Suprapubic skin (tissue), 4 donors: ENCODE results near the gene GTPBP10. TPM values are rescaled to one million over a fixed set of nuclear protein-coding genes. Genes with fewer than 3 reads are reported as not detected.

Experiments
- DNase-seq, 2 donors: peaks; one replicate each; pipeline ENCODE4 v3.0.0-alpha.2; 2019; ENCODE audit warnings: low spot score in 2 of 2
- H3K27ac ChIP-seq: fragments of 200-600 bp; sonication (generic); one replicate; pipeline ENCODE4 v1.5.1; 2019
- H3K27me3 ChIP-seq: fragments of 200-600 bp; sonication (generic); one replicate; pipeline ENCODE4 v1.5.1; 2019
- H3K36me3 ChIP-seq: fragments of 200-600 bp; sonication (generic); one replicate; pipeline ENCODE4 v1.5.1; 2019
- H3K4me1 ChIP-seq: fragments of 200-600 bp; sonication (generic); one replicate; pipeline ENCODE4 v1.5.1; 2019
- H3K4me3 ChIP-seq: fragments of 200-600 bp; sonication (generic); one replicate; pipeline ENCODE4 v1.5.1; 2019; ENCODE audit warnings: mild to moderate bottlenecking
- H3K9me3 ChIP-seq: fragments of 200-600 bp; sonication (generic); one replicate; pipeline ENCODE4 v1.5.1; 2019
- EP300 ChIP-seq: sonication (generic); formaldehyde crosslinking; IDR thresholded peaks from one replicate; pipeline ENCODE4 v1.6.1; 2017; ENCODE audit warnings: antibody characterized with exemption
- POLR2A ChIP-seq, 2 donors: fragments of 450-650 bp; IDR thresholded peaks; one replicate each; pipeline ENCODE4 v1.6.1; 2017; ENCODE audit warnings: antibody characterized with exemption in 2 of 2, mild to moderate bottlenecking in 2 of 2, moderate library complexity in 2 of 2
- POLR2AphosphoS5 ChIP-seq, 3 donors: sonication (generic); formaldehyde crosslinking; IDR thresholded peaks; one replicate each; pipeline ENCODE4 v1.6.1; 2017; ENCODE audit warnings: antibody characterized with exemption in 3 of 3
- WGBS: methylation state at CpG from one replicate; pipeline ENCODE4 v1.1.5; 2018; 5-methylcytosine and 5-hydroxymethylcytosine counted together
- total RNA-seq, 4 donors: library from RNA; depleted of rRNA; stranded (reverse); fragments of >200 nt; gene quantifications; one replicate each; pipeline ENCODE4 v1.1.0, GENCODE V29; 2016
- TF ChIP-seq, protein P1 (sequence below), 2 donors: fragments of 200-600 bp in 1 of 2; fragments of 450-650 bp in 1 of 2; sonication (generic) in 1 of 2; IDR thresholded peaks; one replicate each; pipeline ENCODE4 v1.5.1; 2016 to 2019; ENCODE audit warnings: antibody characterized with exemption in 2 of 2, mild to moderate bottlenecking in 1 of 2, moderate library complexity in 1 of 2

Gene GTPBP10
- total RNA-seq, 4 donors from 2014 or later: 10.5 to 35.6 (median 13.7) TPM

DNA sequence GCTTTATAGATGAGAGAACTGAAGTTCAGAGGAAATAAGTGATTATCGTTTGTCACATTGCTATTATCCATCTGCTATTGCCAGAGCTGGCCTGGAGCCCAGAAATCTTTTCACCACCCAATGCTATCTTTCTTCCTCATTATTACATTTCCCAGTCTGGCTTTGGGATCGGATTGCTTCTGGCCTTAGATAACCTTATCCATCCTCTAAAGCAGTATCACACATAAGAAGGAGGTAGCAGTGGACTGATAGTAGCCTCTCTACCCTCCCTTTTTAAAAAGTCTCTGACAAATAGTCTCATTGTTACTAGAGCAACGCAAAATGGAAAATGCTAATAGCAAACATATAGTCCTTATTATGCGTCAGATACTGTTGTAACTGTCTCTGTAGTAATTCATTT, 55.5 kb downstream of the GTPBP10 start:
- no peak overlapping the region for H3K4me3 ChIP-seq
- H3K36me3 ChIP-seq: peaks cover 10% of the 10 kb centered on the region
- no peaks in the 10 kb centered on the region for H3K27me3 ChIP-seq
- TF ChIP-seq EP300 (no peak), POLR2A (IDR thresholded peaks at IDR 0.05) (no peak), POLR2AphosphoS5 (IDR thresholded peaks at IDR 0.05) (no peak)
- TF ChIP-seq, protein P1, sequence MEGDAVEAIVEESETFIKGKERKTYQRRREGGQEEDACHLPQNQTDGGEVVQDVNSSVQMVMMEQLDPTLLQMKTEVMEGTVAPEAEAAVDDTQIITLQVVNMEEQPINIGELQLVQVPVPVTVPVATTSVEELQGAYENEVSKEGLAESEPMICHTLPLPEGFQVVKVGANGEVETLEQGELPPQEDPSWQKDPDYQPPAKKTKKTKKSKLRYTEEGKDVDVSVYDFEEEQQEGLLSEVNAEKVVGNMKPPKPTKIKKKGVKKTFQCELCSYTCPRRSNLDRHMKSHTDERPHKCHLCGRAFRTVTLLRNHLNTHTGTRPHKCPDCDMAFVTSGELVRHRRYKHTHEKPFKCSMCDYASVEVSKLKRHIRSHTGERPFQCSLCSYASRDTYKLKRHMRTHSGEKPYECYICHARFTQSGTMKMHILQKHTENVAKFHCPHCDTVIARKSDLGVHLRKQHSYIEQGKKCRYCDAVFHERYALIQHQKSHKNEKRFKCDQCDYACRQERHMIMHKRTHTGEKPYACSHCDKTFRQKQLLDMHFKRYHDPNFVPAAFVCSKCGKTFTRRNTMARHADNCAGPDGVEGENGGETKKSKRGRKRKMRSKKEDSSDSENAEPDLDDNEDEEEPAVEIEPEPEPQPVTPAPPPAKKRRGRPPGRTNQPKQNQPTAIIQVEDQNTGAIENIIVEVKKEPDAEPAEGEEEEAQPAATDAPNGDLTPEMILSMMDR (IDR thresholded peaks at IDR 0.05): no peak
- no peak overlapping the region for H3K27ac ChIP-seq
- peaks cover 13% of the 10 kb centered on the region for H3K4me1 ChIP-seq
- no peaks in the 10 kb centered on the region for H3K9me3 ChIP-seq
- WGBS: 32% methylated on average over 4 of the region's 4 CpGs
- no peak for DNase-seq

DNA sequence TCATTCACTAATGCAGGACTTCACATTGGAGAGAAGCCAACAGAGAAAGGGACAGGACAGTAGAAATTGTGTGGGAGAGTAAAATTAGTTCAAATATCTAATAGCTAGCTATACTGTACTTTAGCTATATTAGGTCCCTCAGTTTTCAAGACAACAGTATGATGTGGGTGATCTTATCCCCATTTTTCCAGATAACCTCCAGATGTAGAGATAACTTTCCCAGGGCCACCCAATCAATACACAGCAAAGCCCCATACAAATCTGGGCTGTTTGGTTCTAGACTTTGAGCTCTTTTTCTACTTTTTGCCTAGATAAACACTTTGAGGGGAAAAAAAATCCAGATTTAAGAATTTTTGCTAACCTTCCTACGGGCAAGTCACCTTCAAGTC, 56.3 kb downstream of the GTPBP10 start:
- peak overlapping the region; percentile 64 for H3K4me3 ChIP-seq
- H3K9me3 ChIP-seq: no peaks in the 10 kb centered on the region
- DNase-seq: no peak
- H3K27me3 ChIP-seq: no peaks in the 10 kb centered on the region
- peaks cover 13% of the 10 kb centered on the region for H3K4me1 ChIP-seq
- peaks cover 14% of the 10 kb centered on the region for H3K36me3 ChIP-seq
- 18% methylated on average over 1 of the region's 1 CpG for WGBS
- peak overlapping the region; percentile 91 for H3K27ac ChIP-seq
- TF ChIP-seq EP300: no peak
- TF ChIP-seq POLR2A (IDR thresholded peaks at IDR 0.05): no peak
- TF ChIP-seq POLR2AphosphoS5 (IDR thresholded peaks at IDR 0.05): no peak
- TF ChIP-seq, protein P1 (IDR thresholded peaks at IDR 0.05): no peak

DNA sequence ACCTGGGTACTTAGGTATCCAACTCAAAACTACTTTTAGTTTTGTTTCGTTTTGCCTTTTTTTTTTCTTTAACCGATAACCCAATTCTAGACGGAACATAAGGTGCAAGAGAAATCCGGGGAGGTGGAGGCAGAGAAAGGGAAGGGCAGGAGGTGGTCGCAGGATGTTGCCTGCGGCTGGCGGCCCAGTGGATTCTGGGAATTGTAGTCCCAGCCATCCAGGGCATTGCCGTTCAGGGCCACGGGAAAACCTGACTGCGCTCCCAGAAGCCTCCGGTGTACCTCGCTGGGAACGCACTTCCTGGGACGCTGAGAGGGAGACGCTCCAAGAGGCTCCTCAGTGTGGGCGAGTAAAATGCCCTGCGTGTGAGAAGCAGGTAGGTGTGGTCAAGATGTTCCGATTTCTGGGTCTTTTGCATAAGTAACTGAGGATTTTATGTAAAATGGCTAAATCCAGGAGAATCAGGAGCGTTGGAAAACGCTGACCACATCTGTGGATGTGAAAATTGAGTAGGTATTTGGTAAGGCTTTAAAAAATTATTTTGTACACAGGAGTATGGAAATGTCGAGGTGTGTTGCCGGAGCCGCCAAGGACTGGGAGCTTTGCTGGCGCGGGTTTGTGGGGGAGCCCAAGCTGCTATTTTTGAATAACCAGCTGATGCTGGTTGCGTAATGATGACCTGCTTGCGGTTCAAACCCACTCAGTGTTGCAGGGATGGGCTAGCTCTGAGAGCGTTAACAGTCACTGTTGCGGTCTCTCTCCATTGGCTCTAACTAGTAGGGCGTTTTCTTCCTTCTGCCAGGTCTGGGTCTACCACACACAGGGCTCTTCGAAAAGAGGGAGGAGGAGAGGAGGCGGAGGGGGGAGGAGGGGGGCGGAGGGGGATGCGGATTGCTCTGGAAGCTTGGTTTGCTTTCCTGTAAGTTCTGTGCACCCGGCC, 56.9 kb downstream of the GTPBP10 start, which contains the start of gene CLDN12:
Gene CLDN12, plus strand, starts transcription at position 288 of the 940 bp plus-strand sequence. CDS start 9,216 bp downstream, outside the sequence.
- H3K4me3 ChIP-seq: peak within 1 kb of the TSS; percentile 64
- H3K36me3 ChIP-seq: peaks cover 19% of the 10 kb centered on the region
- H3K27ac ChIP-seq: peak within 1 kb of the TSS; percentile 91
- WGBS: under 1% methylated on average over 31 of the region's 35 CpGs
- H3K4me1 ChIP-seq: peaks cover 13% of the 10 kb centered on the region
- no peaks in the 10 kb centered on the region for H3K27me3 ChIP-seq
- peak; percentile 89 to 90 for DNase-seq
- no peaks in the 10 kb centered on the region for H3K9me3 ChIP-seq
- TF ChIP-seq, protein P1 (IDR thresholded peaks at IDR 0.05): no peak
- peak in 1 of 3 donors; percentile 55 for TF ChIP-seq POLR2AphosphoS5 (IDR thresholded peaks at IDR 0.05)
- peak in 1 of 2 donors; percentile 5 for TF ChIP-seq POLR2A (IDR thresholded peaks at IDR 0.05)
- no peak for TF ChIP-seq EP300

DNA sequence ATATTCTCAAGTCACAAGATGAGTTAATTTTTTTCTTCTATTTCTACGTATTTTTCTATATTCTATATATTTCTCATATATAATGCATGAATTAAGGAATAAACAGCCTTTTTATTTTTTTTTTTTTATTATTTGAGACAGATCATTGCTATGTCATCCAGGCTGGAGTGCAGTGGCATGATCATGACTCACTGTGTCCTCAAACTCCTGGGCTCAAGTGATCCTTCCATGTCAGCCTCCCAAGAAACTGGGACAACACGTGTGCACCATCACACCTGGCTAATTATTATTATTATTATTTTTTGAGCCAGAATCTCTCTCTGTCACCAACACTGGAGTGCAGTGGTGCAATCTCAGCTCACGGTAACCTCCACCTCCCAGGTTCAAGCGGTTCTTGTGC, 58.3 kb downstream of the GTPBP10 start:
- Histone ChIP-seq H3K4me1 (peaks cover 13% of the 10 kb centered on the region), H3K27ac (no peak overlapping the region), H3K27me3 (no peaks in the 10 kb centered on the region), H3K4me3 (no peak overlapping the region), H3K9me3 (no peaks in the 10 kb centered on the region), H3K36me3 (peaks cover 19% of the 10 kb centered on the region)
- 83% methylated on average over 4 of the region's 4 CpGs for WGBS
- TF ChIP-seq POLR2AphosphoS5 (IDR thresholded peaks at IDR 0.05) (no peak), EP300 (no peak), POLR2A (IDR thresholded peaks at IDR 0.05) (no peak)
- TF ChIP-seq, protein P1 (IDR thresholded peaks at IDR 0.05): no peak
- no peak for DNase-seq

DNA sequence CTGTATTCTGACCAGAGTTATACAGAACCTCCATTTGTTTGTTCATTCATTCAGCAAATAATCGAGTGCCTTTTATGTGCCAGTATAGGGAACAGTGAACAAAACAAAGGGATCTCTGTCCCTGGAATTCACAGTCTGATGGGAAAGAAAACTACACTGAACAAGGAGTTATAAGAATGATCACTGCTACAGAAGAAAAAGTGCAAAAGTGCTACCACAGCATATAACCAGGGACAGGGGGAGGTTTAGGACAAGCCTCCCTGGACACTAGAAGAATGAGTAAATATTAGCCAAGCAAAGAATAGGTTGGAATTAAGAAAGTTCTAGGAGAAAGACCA, 60.9 kb downstream of the GTPBP10 start:
- H3K4me1 ChIP-seq: peaks cover 16% of the 10 kb centered on the region
- 57% methylated on average over 1 of the region's 1 CpG for WGBS
- no peak for DNase-seq

More for the DNA sequence above, 60.9 kb downstream of the GTPBP10 start:
- no peaks in the 10 kb centered on the region for H3K9me3 ChIP-seq
- TF ChIP-seq, protein P1 (IDR thresholded peaks at IDR 0.05): no peak
- TF ChIP-seq EP300: no peak
- TF ChIP-seq POLR2AphosphoS5 (IDR thresholded peaks at IDR 0.05): no peak
- no peak for TF ChIP-seq POLR2A (IDR thresholded peaks at IDR 0.05)
- no peak overlapping the region for H3K27ac ChIP-seq
- H3K36me3 ChIP-seq: peaks cover 24% of the 10 kb centered on the region
- no peak overlapping the region for H3K4me3 ChIP-seq
- H3K27me3 ChIP-seq: no peaks in the 10 kb centered on the region
